Pancreas (tissue), 10 donors: Measurements from ENCODE around the gene CNOT1. TPM values are rescaled to one million over a fixed set of nuclear protein-coding genes. Genes with fewer than 3 reads are reported as not detected.
A peak's percentile ranks its signal among the peaks of the same experiment; 100 is the strongest.

Experiments used
- ATAC-seq, 4 donors: fragments of 200-7000 bp; cut with Tn5 transposase; one replicate each; pipeline versions ENCODE4 v1.8.0 to v1.9.1; 2020; ENCODE audit warnings: mild to moderate bottlenecking in 4 of 4, moderate library complexity in 4 of 4
- DNase-seq, 6 donors: peaks; one replicate each; pipeline ENCODE4 v3.0.0-alpha.2; 2020
- FAIRE-seq: peaks from 2 replicates; lab custom pipeline; 2012; peaks lifted over from hg19 to GRCh38; lab: Jason Lieb, UNC
- H3K27ac ChIP-seq, 4 donors: fragments of 200-600 bp; sonication (generic); 1 replicate in 3 of 4; 2 replicates in 1 of 4; pipeline versions ENCODE4 v1.5.0 to v1.8.0; 2020
- H3K27me3 ChIP-seq, 4 donors: fragments of 200-600 bp; one replicate each; pipeline ENCODE4 v1.8.0; 2021
- H3K36me3 ChIP-seq, 3 donors: fragments of 200-600 bp; sonication (generic) in 1 of 3; one replicate each; pipeline versions ENCODE4 v1.5.0 to v1.8.0; 2020 to 2021
- H3K4me1 ChIP-seq, 3 donors: fragments of 200-600 bp; one replicate each; pipeline ENCODE4 v1.8.0; 2021
- H3K4me3 ChIP-seq, 4 donors: fragments of 200-600 bp; sonication (generic) in 2 of 4; one replicate each; pipeline versions ENCODE4 v1.5.0 to v1.8.0; 2020 to 2021
- H3K9me3 ChIP-seq, 4 donors: fragments of 200-600 bp; one replicate each; pipeline ENCODE4 v1.8.0; 2021
- CTCF ChIP-seq, 4 donors: fragments of 200-600 bp; sonication (generic) in 3 of 4; IDR thresholded peaks; one replicate each; pipeline versions ENCODE4 v1.5.0 to v1.8.0; 2021; ENCODE audit warnings: antibody characterized with exemption in 4 of 4
- WGBS, 2 donors: extraction: QIAGEN DNeasy Blood & Tissue Kit; methylation state at CpG; one replicate each; pipeline ENCODE4 v1.1.7; 2013; 5-methylcytosine and 5-hydroxymethylcytosine counted together
- intact Hi-C, 3 donors: fragments of 100-400 bp; cut with DNase I; formaldehyde crosslinking; loops; one replicate each; pipeline versions ENCODE4 v1.11.1 to v1.14.2; 2022
- polyA plus RNA-seq, 2 donors: library from polyadenylated mRNA; stranded (reverse); fragments of 200-250 nt; gene quantifications; one replicate each; pipeline ENCODE4 v1.2.3, GENCODE V29; 2013
- total RNA-seq, 6 donors: library from RNA; stranded (reverse); fragmentation: NEBNext Ultra II Directional in 4 of 6; extraction: Animal tissue kit (Norgen Biotek cat#: 25700) in 4 of 6; gene quantifications; one replicate each; pipeline versions ENCODE4 v1.2.1 to v1.2.4, GENCODE V29; 2021 to 2023
- donor health status: healthy with polysubstance abuse.
- donor health status: DM: no; HTN: no; CAD: no; lungs with moderate emphysema.
- donor health status: DM: no; HTN: no; CAD: no.
- donor health status: control.
- donor health status: control.
- donor health status: Bipolar disorder and iron deficiency.
- donor health status: DM: yes; HTN: yes; CAD: no.
- donor health status: DM: no; HTN: no; CAD: no.
- donor health status: DM: no; HTN: no; CAD: no.
- donor health status: DM: yes; HTN: yes; CAD: no.

CNOT1 gene
- total and polyA plus RNA-seq, 8 donors: 24.3 to 84.4 (median 60.0) TPM

- no peaks in the 10 kb centered on the region for H3K9me3 ChIP-seq
- ATAC-seq (no peak), DNase-seq (no peak), FAIRE-seq (no peak)
- H3K4me1 ChIP-seq: peaks cover 0 to 6% (median 0%) of the 10 kb centered on the region in 3 donors
- H3K36me3 ChIP-seq: no peaks in the 10 kb centered on the region
- H3K4me3 ChIP-seq: no peak overlapping the region
- TF ChIP-seq CTCF (IDR thresholded peaks at IDR 0.05): no peak
- intact Hi-C loops: loop anchor here in 1 of 3 donors (5.0 kb wide), 1 partner anchor 145 kb away; no protein-coding TSS in a partner anchor
- 59 to 64% methylated on average over 4 of the region's 4 CpGs for WGBS, 2 donors
- no peak overlapping the region for H3K27ac ChIP-seq
- H3K27me3 ChIP-seq: no peaks in the 10 kb centered on the region
Measured at GRCh38 chr16:58656899-58657298, 27.3 kb upstream of the CNOT1 start.

- intact Hi-C loops: loop anchor here in 1 of 3 donors (5.0 kb wide), 1 partner anchor 143 kb away; no protein-coding TSS in a partner anchor
- Histone ChIP-seq H3K4me1 (peaks cover 0 to 6% (median 0%) of the 10 kb centered on the region in 3 donors), H3K36me3 (no peaks in the 10 kb centered on the region), H3K27me3 (no peaks in the 10 kb centered on the region), H3K27ac (no peak overlapping the region), H3K9me3 (no peaks in the 10 kb centered on the region), H3K4me3 (no peak overlapping the region)
- no peak for TF ChIP-seq CTCF (IDR thresholded peaks at IDR 0.05)
- DNase-seq (peak in 3 of 6 donors; percentile 22 to 43 (median 41)), ATAC-seq (peak; percentile 72 to 99 (median 86)), FAIRE-seq (no peak)
- WGBS, 2 donors: 25 to 29% methylated on average over 8 of the region's 8 CpGs
Measured at GRCh38 chr16:58655215-58655596, 25.6 kb upstream of the CNOT1 start.

GRCh38 chr16:58654560-58655214, 25.1 kb upstream of the CNOT1 start:
- ATAC-seq: peak in 1 of 4 donors; percentile 31
- Histone ChIP-seq H3K4me1 (peaks cover 0 to 6% (median 0%) of the 10 kb centered on the region in 3 donors), H3K27me3 (no peaks in the 10 kb centered on the region), H3K27ac (no peak overlapping the region), H3K4me3 (no peak overlapping the region), H3K36me3 (no peaks in the 10 kb centered on the region), H3K9me3 (no peaks in the 10 kb centered on the region)
- intact Hi-C loops: loop anchor here in 1 of 3 donors (5.0 kb wide), 1 partner anchor 142 kb away; no protein-coding TSS in a partner anchor
- WGBS, 2 donors: 62 to 68% methylated on average over 7 of the region's 7 CpGs
- DNase-seq: no peak
- no peak for FAIRE-seq
- TF ChIP-seq CTCF (IDR thresholded peaks at IDR 0.05): no peak

- WGBS, 2 donors: 50 to 51% methylated on average over 3 of the region's 3 CpGs
- peaks cover 0 to 6% (median 0%) of the 10 kb centered on the region in 3 donors for H3K4me1 ChIP-seq
- H3K36me3 ChIP-seq: no peaks in the 10 kb centered on the region
- intact Hi-C loops: no loop called here
- H3K4me3 ChIP-seq: no peak overlapping the region
- H3K27me3 ChIP-seq: no peaks in the 10 kb centered on the region
- no peak for FAIRE-seq
- no peak for TF ChIP-seq CTCF (IDR thresholded peaks at IDR 0.05)
- no peak overlapping the region for H3K27ac ChIP-seq
- no peaks in the 10 kb centered on the region for H3K9me3 ChIP-seq
- ATAC-seq: no peak
- DNase-seq: no peak
Measured at GRCh38 chr16:58652741-58653140, 23.1 kb upstream of the CNOT1 start.

- ATAC-seq: no peak
Measured at GRCh38 chr16:58651965-58652348, 22.3 kb upstream of the CNOT1 start.

More at GRCh38 chr16:58651965-58652348, 22.3 kb upstream of the CNOT1 start:
- Histone ChIP-seq H3K9me3 (no peaks in the 10 kb centered on the region), H3K27ac (no peak overlapping the region), H3K27me3 (no peaks in the 10 kb centered on the region), H3K4me3 (no peak overlapping the region), H3K4me1 (peaks cover 0 to 6% (median 0%) of the 10 kb centered on the region in 3 donors), H3K36me3 (no peaks in the 10 kb centered on the region)
- TF ChIP-seq CTCF (IDR thresholded peaks at IDR 0.05): no peak
- 68 to 70% methylated on average over 3 of the region's 3 CpGs for WGBS, 2 donors
- FAIRE-seq (no peak), DNase-seq (no peak)
- intact Hi-C loops: no loop called here
